ENCODE data around the gene WWC1. TPM values are rescaled to one million over a fixed set of nuclear protein-coding genes. Genes with fewer than 3 reads are reported as not detected.

The WWC1 gene
- total and polyA plus RNA-seq, 12 donors: 0.79 to 7.8 (median 1.2) TPM

DNA sequence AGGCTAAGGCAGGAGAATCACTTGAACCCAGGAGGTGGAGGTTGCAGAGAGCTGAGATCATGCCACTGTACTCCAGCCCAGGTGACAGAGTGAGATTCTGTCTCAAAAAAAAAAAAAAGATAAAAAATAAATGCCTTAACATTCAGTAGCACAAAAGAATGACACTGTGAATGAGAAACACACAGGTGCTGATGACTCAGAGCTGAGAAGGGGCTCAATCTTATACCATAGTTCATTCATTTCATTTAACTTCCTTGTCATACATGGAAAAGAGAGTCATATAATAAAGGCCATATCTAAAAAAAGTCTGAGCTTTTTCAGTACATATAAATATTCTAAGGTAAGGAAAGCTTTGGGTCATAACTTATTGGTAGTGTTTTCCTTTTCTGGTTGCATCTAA is 40.6 kb downstream of the WWC1 start:
- intact Hi-C loops (cut with DNase I): no loop called here
- Histone ChIP-seq H3K4me3 (no peak overlapping the region), H3K27ac (no peak overlapping the region), H3K9me3 (no peaks in the 10 kb centered on the region), H3K4me1 (no peaks in the 10 kb centered on the region), H3K36me3 (no peaks in the 10 kb centered on the region), H3K27me3 (peaks cover 0 to 39% (median 27%) of the 10 kb centered on the region in 7 donors)
- no peak for DNase-seq
- TF ChIP-seq, protein P1, sequence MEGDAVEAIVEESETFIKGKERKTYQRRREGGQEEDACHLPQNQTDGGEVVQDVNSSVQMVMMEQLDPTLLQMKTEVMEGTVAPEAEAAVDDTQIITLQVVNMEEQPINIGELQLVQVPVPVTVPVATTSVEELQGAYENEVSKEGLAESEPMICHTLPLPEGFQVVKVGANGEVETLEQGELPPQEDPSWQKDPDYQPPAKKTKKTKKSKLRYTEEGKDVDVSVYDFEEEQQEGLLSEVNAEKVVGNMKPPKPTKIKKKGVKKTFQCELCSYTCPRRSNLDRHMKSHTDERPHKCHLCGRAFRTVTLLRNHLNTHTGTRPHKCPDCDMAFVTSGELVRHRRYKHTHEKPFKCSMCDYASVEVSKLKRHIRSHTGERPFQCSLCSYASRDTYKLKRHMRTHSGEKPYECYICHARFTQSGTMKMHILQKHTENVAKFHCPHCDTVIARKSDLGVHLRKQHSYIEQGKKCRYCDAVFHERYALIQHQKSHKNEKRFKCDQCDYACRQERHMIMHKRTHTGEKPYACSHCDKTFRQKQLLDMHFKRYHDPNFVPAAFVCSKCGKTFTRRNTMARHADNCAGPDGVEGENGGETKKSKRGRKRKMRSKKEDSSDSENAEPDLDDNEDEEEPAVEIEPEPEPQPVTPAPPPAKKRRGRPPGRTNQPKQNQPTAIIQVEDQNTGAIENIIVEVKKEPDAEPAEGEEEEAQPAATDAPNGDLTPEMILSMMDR (IDR thresholded peaks at IDR 0.05): no peak
- no peak for ATAC-seq

- TF ChIP-seq, protein P1 (IDR thresholded peaks at IDR 0.05): no peak
- no peak overlapping the region for H3K4me3 ChIP-seq
- DNase-seq (no peak), ATAC-seq (no peak)
- H3K9me3 ChIP-seq: no peaks in the 10 kb centered on the region
- H3K27me3 ChIP-seq: peaks cover 0 to 17% (median 12%) of the 10 kb centered on the region in 7 donors
- no peak overlapping the region for H3K27ac ChIP-seq
- H3K4me1 ChIP-seq: no peaks in the 10 kb centered on the region
- intact Hi-C loops (cut with DNase I): no loop called here
- H3K36me3 ChIP-seq: no peaks in the 10 kb centered on the region
- 40 to 41% methylated on average over 3 of the region's 3 CpGs for WGBS, 2 donors
These were observed 42.8 kb downstream of the WWC1 start for GRCh38 chr5:168334280-168334679.

DNA sequence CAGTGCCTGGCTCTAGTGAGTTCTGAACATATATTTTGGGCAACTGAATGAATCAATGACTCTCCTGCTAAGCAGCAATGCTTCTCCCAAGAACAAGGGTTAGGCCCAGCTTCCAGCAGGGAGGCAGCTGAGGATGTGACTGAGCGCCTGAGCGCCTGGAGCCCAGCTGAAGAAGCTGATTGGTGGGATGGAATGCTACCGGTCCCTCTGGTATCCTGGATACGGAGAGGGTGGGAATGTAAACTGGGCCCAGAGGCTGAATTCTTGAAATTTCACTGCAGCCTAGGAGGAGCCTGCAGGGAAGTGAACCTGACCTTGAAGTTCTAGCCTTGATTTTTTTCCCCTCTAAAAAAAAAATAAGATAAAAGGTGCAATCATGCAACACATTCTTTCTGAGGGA is 43.2 kb downstream of the WWC1 start:
- H3K27ac ChIP-seq: no peak overlapping the region
- H3K36me3 ChIP-seq: no peaks in the 10 kb centered on the region
- peaks cover 0 to 16% (median 9%) of the 10 kb centered on the region in 7 donors for H3K27me3 ChIP-seq
- DNase-seq (no peak), ATAC-seq (no peak)
- no peaks in the 10 kb centered on the region for H3K9me3 ChIP-seq
- no peak overlapping the region for H3K4me3 ChIP-seq
- intact Hi-C loops (cut with DNase I): no loop called here
- TF ChIP-seq, protein P1 (IDR thresholded peaks at IDR 0.05): no peak
- H3K4me1 ChIP-seq: no peaks in the 10 kb centered on the region
- WGBS, 2 donors: 42% methylated on average over 4 of the region's 4 CpGs

DNA sequence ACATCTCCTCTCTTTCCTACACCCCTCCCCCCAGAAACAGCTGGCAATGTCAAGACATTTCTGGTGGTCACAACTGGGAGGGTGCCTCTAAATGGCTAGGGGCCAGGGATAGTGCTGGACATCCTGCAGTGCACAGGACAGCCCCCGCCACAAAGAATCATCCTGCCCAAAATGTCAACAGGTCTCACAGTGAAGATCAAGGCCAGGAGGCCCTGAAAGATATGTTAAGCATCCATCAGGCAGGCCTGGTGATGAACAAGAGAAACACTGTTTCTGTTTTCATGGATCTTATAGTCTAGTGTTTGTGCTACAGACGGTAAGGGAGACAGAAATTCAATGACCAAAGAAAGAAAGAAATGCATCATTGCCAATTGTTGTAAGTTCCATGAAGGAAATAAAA is 45.9 kb downstream of the WWC1 start:
- H3K4me1 ChIP-seq: no peaks in the 10 kb centered on the region
- WGBS, 2 donors: 72% methylated on average over 2 of the region's 2 CpGs
- peaks cover 0 to 12% (median 2%) of the 10 kb centered on the region in 7 donors for H3K27me3 ChIP-seq
- ATAC-seq (no peak), DNase-seq (no peak)
- no peaks in the 10 kb centered on the region for H3K9me3 ChIP-seq
- TF ChIP-seq, protein P1 (IDR thresholded peaks at IDR 0.05): no peak
- H3K4me3 ChIP-seq: no peak overlapping the region
- no peak overlapping the region for H3K27ac ChIP-seq
- no peaks in the 10 kb centered on the region for H3K36me3 ChIP-seq
- intact Hi-C loops (cut with DNase I): no loop called here

Data from heart right ventricle (tissue), 16 donors.